Fibroblast of lung (primary cell): ENCODE results near the gene LRP1. TPM values are rescaled to one million over a fixed set of nuclear protein-coding genes. Genes with fewer than 3 reads are reported as not detected.

ENCODE experiments used
- DNase-seq, 2 donors: peaks; one replicate each; pipeline versions ENCODE4 v3.0.0 to v3.0.0-alpha.2; 2010; ENCODE audit warnings: low read depth in 2 of 2
- H2AFZ ChIP-seq: 2 replicates; pipeline ENCODE4 v1.5.1; 2012; ENCODE audit warnings: low read length, control low read depth, inconsistent platforms
- H3K27ac ChIP-seq: 2 replicates; pipeline ENCODE4 v1.5.1; 2011; ENCODE audit warnings: low read length, control low read depth; ENCODE audit not compliant: insufficient read depth
- H3K27me3 ChIP-seq: 2 replicates; pipeline ENCODE4 v1.5.1; 2011; ENCODE audit warnings: mild to moderate bottlenecking, low read length; ENCODE audit not compliant: control insufficient read depth, insufficient read depth
- H3K36me3 ChIP-seq: 2 replicates; pipeline ENCODE4 v1.5.1; 2011; ENCODE audit warnings: low read length; ENCODE audit not compliant: control insufficient read depth, insufficient read depth
- H3K4me1 ChIP-seq: 2 replicates; pipeline ENCODE4 v1.5.1; 2011; ENCODE audit warnings: low read length; ENCODE audit not compliant: control insufficient read depth, insufficient read depth; ENCODE audit errors: extremely low read depth
- H3K4me2 ChIP-seq: 2 replicates; pipeline ENCODE4 v1.5.1; 2011; ENCODE audit warnings: low read length, control low read depth; ENCODE audit not compliant: insufficient read depth; ENCODE audit errors: extremely low read depth
- H3K4me3 ChIP-seq, 4 experiments: fragments of 200-600 bp in 1 of 4; sonication (generic) in 1 of 4; replicated peaks in 1 of 4; 2 replicates each; pipeline ENCODE4 v1.5.1; 2011 to 2016; ENCODE audit warnings: low read length in 4 of 4, low read depth in 3 of 4, mild to moderate bottlenecking in 3 of 4, control low read depth in 2 of 4, inconsistent platforms in 1 of 4, mixed read lengths in 1 of 4; ENCODE audit not compliant: insufficient read depth in 1 of 4; ENCODE audit errors: control extremely low read depth in 1 of 4
- H3K79me2 ChIP-seq: 2 replicates; pipeline ENCODE4 v1.5.1; 2012; ENCODE audit warnings: mild to moderate bottlenecking, low read length, inconsistent platforms; ENCODE audit not compliant: control insufficient read depth, insufficient read depth
- H3K9ac ChIP-seq: 2 replicates; pipeline ENCODE4 v1.5.1; 2011; ENCODE audit warnings: mild to moderate bottlenecking, low read length, control low read depth; ENCODE audit not compliant: insufficient read depth
- H3K9me3 ChIP-seq: 2 replicates; pipeline ENCODE4 v1.5.1; 2012; ENCODE audit warnings: low read depth, low read length; ENCODE audit not compliant: control insufficient read depth, insufficient read depth
- H4K20me1 ChIP-seq: 2 replicates; pipeline ENCODE4 v1.5.1; 2011; ENCODE audit warnings: low read length; ENCODE audit not compliant: control insufficient read depth, insufficient read depth; ENCODE audit errors: extremely low read depth
- EZH2 ChIP-seq: IDR thresholded peaks from 2 replicates; pipeline ENCODE4 v1.5.1; 2012; ENCODE audit warnings: low read length, control low read depth, mild to moderate bottlenecking; ENCODE audit errors: missing control alignments
- polyA plus RNA-seq, 2 donors: library from polyadenylated mRNA; depleted of rRNA in 1 of 2; stranded (reverse) in 1 of 2; unstranded in 1 of 2; fragments of >200 nt; gene quantifications; 2 replicates each; pipeline ENCODE4 v1.2.1, GENCODE V29; 2011 to 2012; ENCODE audit warnings: missing spikeins in 1 of 2
- total RNA-seq: library from RNA; depleted of rRNA; stranded (reverse); fragments of >200 nt; gene quantifications from 2 replicates; pipeline ENCODE4 v1.2.1, GENCODE V29; 2014
- TF ChIP-seq, protein P1 (sequence below), 2 donors: IDR thresholded peaks in 1 of 2; conservative IDR thresholded peaks in 1 of 2; 1 replicate in 1 of 2; 2 replicates in 1 of 2; pipeline ENCODE4 v1.5.1; 2011 to 2012; ENCODE audit warnings: low read length in 2 of 2, control low read depth in 1 of 2, inconsistent platforms in 1 of 2, low read depth in 1 of 2, mild to moderate bottlenecking in 1 of 2

The LRP1 gene
- total and polyA plus RNA-seq, 2 donors (not counting 1 experiment from before 2014, with no cell fraction given), result 92.2 to 464 TPM

DNA sequence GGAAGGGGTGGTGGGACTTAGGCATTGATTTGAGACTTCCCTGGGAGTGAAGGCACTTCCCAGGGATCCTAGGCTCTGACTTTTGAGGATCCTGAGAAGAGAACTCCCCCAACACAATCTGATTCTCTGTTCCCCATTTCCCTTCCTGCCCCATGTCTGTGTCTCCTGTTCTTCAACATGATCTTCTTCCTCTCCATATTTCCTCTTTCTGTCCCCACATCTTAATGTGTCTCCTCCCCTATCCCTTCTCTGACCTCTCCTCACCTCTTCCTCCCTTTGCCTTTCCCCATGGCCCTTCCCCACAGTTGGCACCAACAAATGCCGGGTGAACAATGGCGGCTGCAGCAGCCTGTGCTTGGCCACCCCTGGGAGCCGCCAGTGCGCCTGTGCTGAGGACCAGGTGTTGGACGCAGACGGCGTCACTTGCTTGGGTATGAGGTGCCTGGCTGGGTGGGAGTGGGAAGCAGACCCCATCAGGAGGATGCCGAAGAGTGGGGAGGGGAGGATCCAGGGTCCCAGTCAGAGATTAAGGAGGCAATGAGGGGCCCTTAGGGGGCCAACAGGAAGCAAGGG, 34.4 kb downstream of the LRP1 start:
- DNase-seq, result no peak
- no peaks in the 10 kb centered on the region for H3K9me3 ChIP-seq
- peaks cover 3% of the 10 kb centered on the region for H3K79me2 ChIP-seq
- H3K4me3 ChIP-seq, result no peak overlapping the region
- H3K9ac ChIP-seq, result no peak overlapping the region
- H3K27ac ChIP-seq, result no peak overlapping the region
- no peaks in the 10 kb centered on the region for H4K20me1 ChIP-seq
- no peak overlapping the region for H2AFZ ChIP-seq
- H3K4me1 ChIP-seq, result peaks cover 7% of the 10 kb centered on the region
- peaks cover 69% of the 10 kb centered on the region for H3K36me3 ChIP-seq
- no peaks in the 10 kb centered on the region for H3K27me3 ChIP-seq
- TF ChIP-seq EZH2, result no peak
- TF ChIP-seq, protein P1, sequence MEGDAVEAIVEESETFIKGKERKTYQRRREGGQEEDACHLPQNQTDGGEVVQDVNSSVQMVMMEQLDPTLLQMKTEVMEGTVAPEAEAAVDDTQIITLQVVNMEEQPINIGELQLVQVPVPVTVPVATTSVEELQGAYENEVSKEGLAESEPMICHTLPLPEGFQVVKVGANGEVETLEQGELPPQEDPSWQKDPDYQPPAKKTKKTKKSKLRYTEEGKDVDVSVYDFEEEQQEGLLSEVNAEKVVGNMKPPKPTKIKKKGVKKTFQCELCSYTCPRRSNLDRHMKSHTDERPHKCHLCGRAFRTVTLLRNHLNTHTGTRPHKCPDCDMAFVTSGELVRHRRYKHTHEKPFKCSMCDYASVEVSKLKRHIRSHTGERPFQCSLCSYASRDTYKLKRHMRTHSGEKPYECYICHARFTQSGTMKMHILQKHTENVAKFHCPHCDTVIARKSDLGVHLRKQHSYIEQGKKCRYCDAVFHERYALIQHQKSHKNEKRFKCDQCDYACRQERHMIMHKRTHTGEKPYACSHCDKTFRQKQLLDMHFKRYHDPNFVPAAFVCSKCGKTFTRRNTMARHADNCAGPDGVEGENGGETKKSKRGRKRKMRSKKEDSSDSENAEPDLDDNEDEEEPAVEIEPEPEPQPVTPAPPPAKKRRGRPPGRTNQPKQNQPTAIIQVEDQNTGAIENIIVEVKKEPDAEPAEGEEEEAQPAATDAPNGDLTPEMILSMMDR (conservative IDR thresholded peaks at IDR 0.05 in 1 of 2, IDR thresholded peaks at IDR 0.05 in 1 of 2; ENCODE audit: low read depth in 1 of 2, low read length in 2 of 2), result no peak
- H3K4me2 ChIP-seq, result no peak overlapping the region

- no peak for DNase-seq
- peaks cover 69% of the 10 kb centered on the region for H3K36me3 ChIP-seq
- no peak overlapping the region for H3K4me3 ChIP-seq
- no peak overlapping the region for H3K4me2 ChIP-seq
- no peak overlapping the region for H2AFZ ChIP-seq
- no peak overlapping the region for H3K27ac ChIP-seq
- no peaks in the 10 kb centered on the region for H4K20me1 ChIP-seq
- no peaks in the 10 kb centered on the region for H3K27me3 ChIP-seq
- peaks cover 7% of the 10 kb centered on the region for H3K4me1 ChIP-seq
- no peak overlapping the region for H3K9ac ChIP-seq
- TF ChIP-seq, protein P1 (conservative IDR thresholded peaks at IDR 0.05 in 1 of 2, IDR thresholded peaks at IDR 0.05 in 1 of 2; ENCODE audit: low read depth in 1 of 2, low read length in 2 of 2), result no peak
- no peak for TF ChIP-seq EZH2
- H3K9me3 ChIP-seq, result no peaks in the 10 kb centered on the region
- no peaks in the 10 kb centered on the region for H3K79me2 ChIP-seq
Observed at GRCh38 chr12:57164454-57164853, 36.2 kb downstream of the LRP1 start.

DNA sequence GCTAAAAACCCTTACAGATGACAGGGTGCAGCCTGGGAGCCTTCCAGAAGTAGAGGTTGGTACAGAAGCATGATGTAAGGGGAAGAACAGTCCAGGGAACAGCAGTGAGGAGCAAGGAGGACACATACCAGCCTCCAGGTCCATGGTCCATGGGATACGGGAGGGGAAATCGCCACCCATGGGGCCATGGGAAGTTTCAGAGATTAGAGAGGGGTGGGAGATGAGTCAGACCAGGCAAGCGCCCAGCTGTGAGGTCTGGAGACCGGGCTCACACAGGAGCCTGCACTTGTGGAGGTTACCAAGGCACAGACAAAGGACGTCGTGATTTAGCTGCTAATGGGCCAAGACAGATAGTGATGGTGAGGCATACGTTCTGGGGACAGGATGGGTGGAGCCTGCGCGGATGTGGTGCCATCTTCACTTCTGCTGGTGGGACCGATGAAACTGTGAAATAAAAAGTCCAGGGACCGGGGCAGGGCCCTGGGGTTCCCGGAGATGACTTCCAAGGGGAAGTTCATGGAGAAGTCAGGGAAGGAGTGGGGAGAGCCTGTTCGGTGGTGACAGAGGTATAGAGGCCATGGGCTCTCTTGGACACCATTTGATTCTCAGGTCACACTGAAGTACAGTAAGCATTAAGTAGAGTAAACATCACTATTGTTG, 36.8 kb downstream of the LRP1 start:
- no peak overlapping the region for H3K9ac ChIP-seq
- peak in 1 of 2 donors; percentile 73 for DNase-seq
- peaks cover 68% of the 10 kb centered on the region for H3K36me3 ChIP-seq
- H4K20me1 ChIP-seq, result no peaks in the 10 kb centered on the region
- peaks cover 7% of the 10 kb centered on the region for H3K4me1 ChIP-seq
- no peak for TF ChIP-seq EZH2
- TF ChIP-seq, protein P1 (conservative IDR thresholded peaks at IDR 0.05 in 1 of 2, IDR thresholded peaks at IDR 0.05 in 1 of 2; ENCODE audit: low read depth in 1 of 2, low read length in 2 of 2), result no peak
- H3K9me3 ChIP-seq, result no peaks in the 10 kb centered on the region
- H3K4me2 ChIP-seq, result no peak overlapping the region
- H3K27ac ChIP-seq, result no peak overlapping the region
- no peaks in the 10 kb centered on the region for H3K79me2 ChIP-seq
- no peak overlapping the region for H2AFZ ChIP-seq
- H3K27me3 ChIP-seq, result no peaks in the 10 kb centered on the region
- no peak overlapping the region for H3K4me3 ChIP-seq
